Choroid plexus epithelial cell (primary cell): ENCODE measurements around the gene ADSL.

ENCODE experiments used
- DNase-seq: peaks from one replicate; pipeline ENCODE4 v3.0.0-alpha.2; 2010; ENCODE audit warnings: low read depth
- H3K4me3 ChIP-seq: 2 replicates; pipeline ENCODE4 v1.5.1; 2011; ENCODE audit warnings: low read depth, mild to moderate bottlenecking, control low read depth, low read length, moderate library complexity
- CTCF ChIP-seq: conservative IDR thresholded peaks from 2 replicates; pipeline ENCODE4 v1.5.1; 2011; ENCODE audit warnings: low read depth, mild to moderate bottlenecking, control low read depth, inconsistent platforms, low read length, moderate library complexity

Gene ADSL

DNA sequence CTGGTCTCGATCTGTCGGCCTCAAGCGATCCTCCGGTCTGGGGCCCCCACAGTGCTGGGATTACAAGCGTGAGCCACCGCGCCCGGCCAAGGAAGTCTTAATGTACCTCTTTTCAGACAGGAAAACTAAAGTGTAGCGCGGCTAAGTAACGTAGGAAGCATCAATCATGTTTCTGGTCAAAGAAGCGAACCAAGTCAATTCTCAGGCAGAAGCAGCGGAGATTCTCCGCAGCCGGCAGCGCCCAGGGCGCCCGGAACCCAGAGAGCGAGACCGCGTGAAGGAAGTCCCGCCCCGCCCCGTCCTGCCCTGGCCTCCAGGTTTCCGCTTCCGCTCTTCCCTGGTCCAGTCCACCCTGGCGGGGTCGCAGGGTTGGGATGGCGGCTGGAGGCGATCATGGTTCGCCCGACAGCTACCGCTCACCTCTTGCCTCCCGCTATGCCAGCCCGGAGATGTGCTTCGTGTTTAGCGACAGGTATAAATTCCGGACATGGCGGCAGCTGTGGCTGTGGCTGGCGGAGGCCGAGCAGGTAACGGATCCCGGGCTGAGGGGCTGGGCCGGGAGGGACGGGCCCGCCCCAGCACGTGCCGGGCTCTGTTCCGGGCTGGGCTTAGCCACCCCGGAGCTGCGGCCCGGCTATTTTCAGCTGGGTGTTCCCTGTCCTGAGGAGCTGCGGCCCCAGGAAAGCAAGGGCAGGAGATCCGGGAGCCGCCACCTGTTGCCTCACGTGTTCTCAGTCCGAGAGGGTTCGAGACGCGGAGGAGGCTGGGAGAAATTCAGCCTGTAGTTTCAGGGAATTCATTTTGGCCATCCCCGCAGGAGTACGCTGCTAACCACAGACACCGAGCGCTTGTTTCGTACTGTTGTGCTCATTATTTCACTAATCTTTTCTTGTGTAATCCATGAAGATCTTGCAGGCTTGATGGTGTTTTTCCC lies at the start of gene ADSL:
TSS of gene ADSL (plus strand) at position 316 of the 934 bp plus-strand sequence. CDS start at position 375, 59 bp downstream.
- TF ChIP-seq CTCF = peak; percentile 28
- peak within 1 kb of the TSS; percentile 71 for H3K4me3 ChIP-seq
- peak; percentile 86 for DNase-seq

DNA sequence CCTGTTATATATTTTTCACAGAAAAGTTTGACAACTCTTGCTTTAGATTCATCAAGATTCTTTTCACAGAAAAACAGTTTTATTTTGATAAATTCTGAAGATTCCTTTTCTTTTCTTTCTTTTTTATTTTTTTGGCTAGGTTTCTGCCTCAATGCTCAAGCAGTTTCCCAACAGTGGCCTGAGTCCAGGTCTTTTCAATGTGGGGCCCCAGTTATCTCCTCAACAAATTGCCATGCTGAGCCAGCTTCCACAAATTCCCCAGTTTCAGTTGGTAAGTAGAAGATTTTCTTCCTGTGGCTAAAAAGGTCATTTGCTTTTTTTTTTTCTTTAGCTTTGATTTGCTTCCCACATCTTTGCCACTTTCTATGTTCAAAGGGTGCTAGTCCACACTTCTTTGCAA lies 46.0 kb upstream of the ADSL start:
- no peak overlapping the region for H3K4me3 ChIP-seq
- no peak for DNase-seq
- TF ChIP-seq CTCF = no peak

DNA sequence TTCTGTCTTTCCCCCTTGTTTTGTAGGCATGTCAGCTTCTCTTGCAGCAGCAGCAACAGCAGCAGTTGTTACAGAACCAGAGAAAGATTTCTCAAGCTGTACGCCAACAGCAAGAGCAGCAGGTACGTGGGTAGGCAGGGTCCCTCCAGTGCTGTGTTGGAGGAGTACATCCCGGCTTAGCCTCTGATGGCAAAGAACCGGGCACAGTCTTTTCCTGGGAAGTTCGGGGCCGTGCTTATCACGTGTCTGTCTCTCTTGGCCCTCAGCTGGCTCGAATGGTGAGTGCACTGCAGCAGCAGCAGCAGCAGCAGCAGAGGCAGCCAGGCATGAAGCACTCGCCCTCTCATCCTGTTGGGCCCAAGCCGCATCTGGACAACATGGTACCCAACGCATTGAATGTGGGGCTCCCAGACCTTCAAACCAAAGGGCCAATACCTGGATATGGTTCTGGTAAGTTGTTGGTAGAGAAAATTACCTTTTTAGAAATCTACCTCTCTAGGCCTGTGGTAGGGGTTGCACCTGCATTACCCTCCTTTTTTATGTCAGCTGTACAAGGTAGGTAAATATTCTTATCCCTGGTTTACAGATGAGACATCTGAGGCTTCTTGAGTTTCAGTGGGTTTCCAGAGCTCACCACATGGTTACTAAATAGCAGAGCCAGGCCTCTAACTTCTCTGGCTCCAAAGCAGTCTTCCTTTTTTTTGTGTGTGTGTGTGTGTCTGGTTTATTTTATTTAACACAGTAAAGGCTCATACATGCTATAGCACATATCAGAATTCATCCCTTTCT lies 45.2 kb upstream of the ADSL start:
- no peak overlapping the region for H3K4me3 ChIP-seq
- TF ChIP-seq CTCF = no peak
- no peak for DNase-seq

- no peak for TF ChIP-seq CTCF
- no peak for DNase-seq
- no peak overlapping the region for H3K4me3 ChIP-seq
These were observed 44.2 kb upstream of the ADSL start for GRCh38 chr22:40302149-40302548.

DNA sequence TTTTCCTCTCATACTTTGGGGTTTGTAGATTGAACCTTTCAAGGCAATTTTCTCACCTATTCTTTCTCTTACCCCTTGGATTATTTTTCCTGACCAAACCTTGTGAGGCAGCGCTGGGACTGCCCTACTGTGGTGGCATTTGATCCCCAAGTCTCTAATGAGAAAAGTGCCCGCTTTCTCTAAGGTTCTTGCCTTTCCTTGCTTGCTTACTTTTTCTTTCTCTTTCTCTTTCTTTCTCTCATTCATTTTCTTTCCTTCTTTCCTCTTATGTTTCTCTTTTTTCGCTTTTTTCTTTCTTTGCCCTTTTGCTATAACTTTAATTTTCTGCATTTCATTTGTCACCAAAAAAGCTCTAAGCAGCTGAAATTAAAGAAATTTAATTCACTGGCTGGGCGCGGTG lies 40.7 kb upstream of the ADSL start:
- DNase-seq = no peak
- H3K4me3 ChIP-seq = no peak overlapping the region
- no peak for TF ChIP-seq CTCF

- no peak overlapping the region for H3K4me3 ChIP-seq
- TF ChIP-seq CTCF = no peak
- DNase-seq = no peak
These were observed 37.2 kb upstream of the ADSL start for GRCh38 chr22:40308999-40309573.
